Measurements from ENCODE around the gene FARSB.

FARSB gene

GRCh38 chr2:222643134-222643533 lies 12.8 kb downstream of the FARSB start:
- Histone ChIP-seq H3K27me3 (ENCODE audit: control insufficient read depth in 5 of 5, insufficient read depth in 4 of 5, low read length in 5 of 5) (no peaks in the 10 kb centered on the region), H3K27ac (ENCODE audit: low read depth, low read length) (no peak overlapping the region), H3K4me1 (ENCODE audit: control insufficient read depth in 5 of 5, insufficient read depth in 5 of 5, low read length in 5 of 5) (peaks cover 0 to 4% (median 0%) of the 10 kb centered on the region in 5 donors), H3K9me3 (ENCODE audit: control insufficient read depth in 5 of 5, low read length in 5 of 5) (no peaks in the 10 kb centered on the region), H3K36me3 (ENCODE audit: control insufficient read depth in 5 of 5, insufficient read depth in 5 of 5, low read length in 5 of 5) (peaks cover 27 to 55% (median 38%) of the 10 kb centered on the region in 5 donors), H3K4me3 (ENCODE audit: low read depth in 1 of 5, low read length in 5 of 5) (no peak overlapping the region), H3K9ac (ENCODE audit: low read length in 5 of 5) (no peak overlapping the region)

GRCh38 chr2:222641336-222641735 lies 14.6 kb downstream of the FARSB start:
- Histone ChIP-seq H3K27me3 (ENCODE audit: control insufficient read depth in 5 of 5, insufficient read depth in 4 of 5, low read length in 5 of 5) (no peaks in the 10 kb centered on the region), H3K9me3 (ENCODE audit: control insufficient read depth in 5 of 5, low read length in 5 of 5) (no peaks in the 10 kb centered on the region), H3K27ac (ENCODE audit: low read depth, low read length) (no peak overlapping the region), H3K36me3 (ENCODE audit: control insufficient read depth in 5 of 5, insufficient read depth in 5 of 5, low read length in 5 of 5) (peaks cover 23 to 44% (median 43%) of the 10 kb centered on the region in 5 donors), H3K4me3 (ENCODE audit: low read depth in 1 of 5, low read length in 5 of 5) (no peak overlapping the region), H3K9ac (ENCODE audit: low read length in 5 of 5) (no peak overlapping the region), H3K4me1 (ENCODE audit: control insufficient read depth in 5 of 5, insufficient read depth in 5 of 5, low read length in 5 of 5) (peaks cover 0 to 4% (median 0%) of the 10 kb centered on the region in 5 donors)

- Histone ChIP-seq H3K36me3 (ENCODE audit: control insufficient read depth in 5 of 5, insufficient read depth in 5 of 5, low read length in 5 of 5) (peaks cover 29 to 61% (median 54%) of the 10 kb centered on the region in 5 donors), H3K4me1 (ENCODE audit: control insufficient read depth in 5 of 5, insufficient read depth in 5 of 5, low read length in 5 of 5) (no peaks in the 10 kb centered on the region), H3K27me3 (ENCODE audit: control insufficient read depth in 5 of 5, insufficient read depth in 4 of 5, low read length in 5 of 5) (no peaks in the 10 kb centered on the region), H3K9ac (ENCODE audit: low read length in 5 of 5) (no peak overlapping the region), H3K4me3 (ENCODE audit: low read depth in 1 of 5, low read length in 5 of 5) (no peak overlapping the region), H3K9me3 (ENCODE audit: control insufficient read depth in 5 of 5, low read length in 5 of 5) (no peaks in the 10 kb centered on the region), H3K27ac (ENCODE audit: low read depth, low read length) (no peak overlapping the region)
Measured at GRCh38 chr2:222637067-222637466, 18.8 kb downstream of the FARSB start.

GRCh38 chr2:222635295-222635694 lies 20.6 kb downstream of the FARSB start:
- Histone ChIP-seq H3K27me3 (ENCODE audit: control insufficient read depth in 5 of 5, insufficient read depth in 4 of 5, low read length in 5 of 5) (no peaks in the 10 kb centered on the region), H3K36me3 (ENCODE audit: control insufficient read depth in 5 of 5, insufficient read depth in 5 of 5, low read length in 5 of 5) (peaks cover 30 to 68% (median 54%) of the 10 kb centered on the region in 5 donors), H3K4me1 (ENCODE audit: control insufficient read depth in 5 of 5, insufficient read depth in 5 of 5, low read length in 5 of 5) (no peaks in the 10 kb centered on the region), H3K4me3 (ENCODE audit: low read depth in 1 of 5, low read length in 5 of 5) (no peak overlapping the region), H3K9me3 (ENCODE audit: control insufficient read depth in 5 of 5, low read length in 5 of 5) (no peaks in the 10 kb centered on the region), H3K9ac (ENCODE audit: low read length in 5 of 5) (no peak overlapping the region), H3K27ac (ENCODE audit: low read depth, low read length) (no peak overlapping the region)

- Histone ChIP-seq H3K4me1 (ENCODE audit: control insufficient read depth in 5 of 5, insufficient read depth in 5 of 5, low read length in 5 of 5) (peaks cover 0 to 9% (median 0%) of the 10 kb centered on the region in 5 donors), H3K9ac (ENCODE audit: low read length in 5 of 5) (no peak overlapping the region), H3K27me3 (ENCODE audit: control insufficient read depth in 5 of 5, insufficient read depth in 4 of 5, low read length in 5 of 5) (no peaks in the 10 kb centered on the region), H3K9me3 (ENCODE audit: control insufficient read depth in 5 of 5, low read length in 5 of 5) (no peaks in the 10 kb centered on the region), H3K36me3 (ENCODE audit: control insufficient read depth in 5 of 5, insufficient read depth in 5 of 5, low read length in 5 of 5) (peaks cover 51 to 73% (median 64%) of the 10 kb centered on the region in 5 donors), H3K4me3 (ENCODE audit: low read depth in 1 of 5, low read length in 5 of 5) (no peak overlapping the region), H3K27ac (ENCODE audit: low read depth, low read length) (no peak overlapping the region)
Measured at GRCh38 chr2:222627764-222628163, 28.1 kb downstream of the FARSB start.

- Histone ChIP-seq H3K9ac (ENCODE audit: low read length in 5 of 5) (no peak overlapping the region), H3K9me3 (ENCODE audit: control insufficient read depth in 5 of 5, low read length in 5 of 5) (no peaks in the 10 kb centered on the region), H3K27me3 (ENCODE audit: control insufficient read depth in 5 of 5, insufficient read depth in 4 of 5, low read length in 5 of 5) (no peaks in the 10 kb centered on the region), H3K4me3 (ENCODE audit: low read depth in 1 of 5, low read length in 5 of 5) (no peak overlapping the region), H3K4me1 (ENCODE audit: control insufficient read depth in 5 of 5, insufficient read depth in 5 of 5, low read length in 5 of 5) (peaks cover 0 to 16% (median 0%) of the 10 kb centered on the region in 5 donors), H3K27ac (ENCODE audit: low read depth, low read length) (no peak overlapping the region), H3K36me3 (ENCODE audit: control insufficient read depth in 5 of 5, insufficient read depth in 5 of 5, low read length in 5 of 5) (peaks cover 31 to 64% (median 49%) of the 10 kb centered on the region in 5 donors)
Measured at GRCh38 chr2:222623756-222624309, 32.1 kb downstream of the FARSB start.

GRCh38 chr2:222622910-222623309 lies 33.0 kb downstream of the FARSB start:
- H3K36me3 ChIP-seq (ENCODE audit: control insufficient read depth in 5 of 5, insufficient read depth in 5 of 5, low read length in 5 of 5) = peaks cover 30 to 58% (median 43%) of the 10 kb centered on the region in 5 donors
- no peak overlapping the region for H3K4me3 ChIP-seq (ENCODE audit: low read depth in 1 of 5, low read length in 5 of 5)
- H3K27ac ChIP-seq (ENCODE audit: low read depth, low read length) = no peak overlapping the region
- peak overlapping the region in 2 of 5 donors; percentile 13 to 46 for H3K9ac ChIP-seq (ENCODE audit: low read length in 5 of 5)
- no peaks in the 10 kb centered on the region for H3K27me3 ChIP-seq (ENCODE audit: control insufficient read depth in 5 of 5, insufficient read depth in 4 of 5, low read length in 5 of 5)
- H3K9me3 ChIP-seq (ENCODE audit: control insufficient read depth in 5 of 5, low read length in 5 of 5) = no peaks in the 10 kb centered on the region
- H3K4me1 ChIP-seq (ENCODE audit: control insufficient read depth in 5 of 5, insufficient read depth in 5 of 5, low read length in 5 of 5) = peaks cover 0 to 16% (median 0%) of the 10 kb centered on the region in 5 donors

- Histone ChIP-seq H3K9me3 (ENCODE audit: control insufficient read depth in 5 of 5, low read length in 5 of 5) (no peaks in the 10 kb centered on the region), H3K9ac (ENCODE audit: low read length in 5 of 5) (no peak overlapping the region), H3K4me3 (ENCODE audit: low read depth in 1 of 5, low read length in 5 of 5) (no peak overlapping the region), H3K27ac (ENCODE audit: low read depth, low read length) (no peak overlapping the region), H3K36me3 (ENCODE audit: control insufficient read depth in 5 of 5, insufficient read depth in 5 of 5, low read length in 5 of 5) (peaks cover 25 to 54% (median 42%) of the 10 kb centered on the region in 5 donors), H3K27me3 (ENCODE audit: control insufficient read depth in 5 of 5, insufficient read depth in 4 of 5, low read length in 5 of 5) (no peaks in the 10 kb centered on the region), H3K4me1 (ENCODE audit: control insufficient read depth in 5 of 5, insufficient read depth in 5 of 5, low read length in 5 of 5) (peaks cover 0 to 16% (median 0%) of the 10 kb centered on the region in 5 donors)
Measured at GRCh38 chr2:222621893-222622292, 34.0 kb downstream of the FARSB start.

- Histone ChIP-seq H3K9ac (ENCODE audit: low read length in 5 of 5) (no peak overlapping the region), H3K9me3 (ENCODE audit: control insufficient read depth in 5 of 5, low read length in 5 of 5) (no peaks in the 10 kb centered on the region), H3K36me3 (ENCODE audit: control insufficient read depth in 5 of 5, insufficient read depth in 5 of 5, low read length in 5 of 5) (peaks cover 21 to 43% (median 32%) of the 10 kb centered on the region in 5 donors), H3K27ac (ENCODE audit: low read depth, low read length) (no peak overlapping the region), H3K27me3 (ENCODE audit: control insufficient read depth in 5 of 5, insufficient read depth in 4 of 5, low read length in 5 of 5) (no peaks in the 10 kb centered on the region), H3K4me1 (ENCODE audit: control insufficient read depth in 5 of 5, insufficient read depth in 5 of 5, low read length in 5 of 5) (no peaks in the 10 kb centered on the region), H3K4me3 (ENCODE audit: low read depth in 1 of 5, low read length in 5 of 5) (no peak overlapping the region)
Measured at GRCh38 chr2:222615320-222615719, 40.6 kb downstream of the FARSB start.

- no peaks in the 10 kb centered on the region for H3K27me3 ChIP-seq (ENCODE audit: control insufficient read depth in 5 of 5, insufficient read depth in 4 of 5, low read length in 5 of 5)
- H3K4me3 ChIP-seq (ENCODE audit: low read depth in 1 of 5, low read length in 5 of 5) = no peak overlapping the region
- H3K27ac ChIP-seq (ENCODE audit: low read depth, low read length) = no peak overlapping the region
- H3K9ac ChIP-seq (ENCODE audit: low read length in 5 of 5) = no peak overlapping the region
- H3K9me3 ChIP-seq (ENCODE audit: control insufficient read depth in 5 of 5, low read length in 5 of 5) = no peaks in the 10 kb centered on the region
- H3K36me3 ChIP-seq (ENCODE audit: control insufficient read depth in 5 of 5, insufficient read depth in 5 of 5, low read length in 5 of 5) = peaks cover 18 to 38% (median 31%) of the 10 kb centered on the region in 5 donors
- H3K4me1 ChIP-seq (ENCODE audit: control insufficient read depth in 5 of 5, insufficient read depth in 5 of 5, low read length in 5 of 5) = peaks cover 0 to 9% (median 0%) of the 10 kb centered on the region in 5 donors
Measured at GRCh38 chr2:222613715-222614331, 42.1 kb downstream of the FARSB start.

Data from subcutaneous abdominal adipose tissue (tissue), 5 donors.